ENCODE measurements around the gene COASY. TPM values are rescaled to one million over a fixed set of nuclear protein-coding genes. Genes with fewer than 3 reads are reported as not detected.

The COASY gene
- total RNA-seq, 1 donor = 22.0 TPM

DNA sequence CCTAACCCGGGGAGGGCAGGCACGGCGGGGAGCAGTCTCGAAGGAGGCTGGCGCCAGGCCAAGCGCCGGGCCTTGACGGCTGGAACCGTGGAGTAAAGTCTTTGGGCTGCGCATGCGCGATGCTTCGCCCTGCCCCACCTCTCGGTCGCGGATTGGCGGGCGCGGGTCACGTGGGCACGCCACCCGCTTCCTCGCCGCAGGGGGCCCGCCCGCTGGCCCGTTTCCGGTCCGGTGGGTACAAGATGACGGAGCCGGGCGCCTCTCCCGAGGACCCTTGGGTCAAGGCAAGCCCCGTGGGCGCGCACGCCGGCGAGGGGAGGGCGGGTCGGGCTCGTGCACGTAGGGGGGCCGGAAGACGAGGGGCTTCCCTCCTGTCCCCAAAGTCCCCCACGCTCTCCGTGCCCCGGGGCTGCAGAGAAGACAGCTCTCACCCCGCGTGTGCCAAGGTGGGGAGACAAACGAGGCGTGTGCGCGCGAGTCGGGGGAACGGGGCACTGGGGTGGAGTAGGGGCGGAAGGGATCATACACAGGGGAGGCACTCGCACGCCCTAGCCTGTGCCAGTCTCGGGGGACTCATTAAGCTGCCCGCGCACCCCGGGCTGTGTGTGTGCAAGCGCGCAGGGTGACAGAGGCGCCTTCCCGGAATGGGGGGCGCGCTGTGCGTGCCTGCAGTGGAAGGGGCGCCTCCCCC is 5.1 kb downstream of the COASY start, which contains the start of gene MLX:
MLX (plus strand) TSS at position 218 of the 691 bp plus-strand sequence; CDS start at position 243, 25 bp downstream.
- TF ChIP-seq, protein P1, sequence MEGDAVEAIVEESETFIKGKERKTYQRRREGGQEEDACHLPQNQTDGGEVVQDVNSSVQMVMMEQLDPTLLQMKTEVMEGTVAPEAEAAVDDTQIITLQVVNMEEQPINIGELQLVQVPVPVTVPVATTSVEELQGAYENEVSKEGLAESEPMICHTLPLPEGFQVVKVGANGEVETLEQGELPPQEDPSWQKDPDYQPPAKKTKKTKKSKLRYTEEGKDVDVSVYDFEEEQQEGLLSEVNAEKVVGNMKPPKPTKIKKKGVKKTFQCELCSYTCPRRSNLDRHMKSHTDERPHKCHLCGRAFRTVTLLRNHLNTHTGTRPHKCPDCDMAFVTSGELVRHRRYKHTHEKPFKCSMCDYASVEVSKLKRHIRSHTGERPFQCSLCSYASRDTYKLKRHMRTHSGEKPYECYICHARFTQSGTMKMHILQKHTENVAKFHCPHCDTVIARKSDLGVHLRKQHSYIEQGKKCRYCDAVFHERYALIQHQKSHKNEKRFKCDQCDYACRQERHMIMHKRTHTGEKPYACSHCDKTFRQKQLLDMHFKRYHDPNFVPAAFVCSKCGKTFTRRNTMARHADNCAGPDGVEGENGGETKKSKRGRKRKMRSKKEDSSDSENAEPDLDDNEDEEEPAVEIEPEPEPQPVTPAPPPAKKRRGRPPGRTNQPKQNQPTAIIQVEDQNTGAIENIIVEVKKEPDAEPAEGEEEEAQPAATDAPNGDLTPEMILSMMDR (IDR thresholded peaks at IDR 0.05; ENCODE audit: insufficient read depth, low read depth, low read length) = no peak
- H3K4me3 ChIP-seq (ENCODE audit: low read depth, low read length) = peak within 1 kb of the TSS; percentile 91
- peak; percentile 89 for DNase-seq (ENCODE audit: low read depth)

- TF ChIP-seq, protein P1 (IDR thresholded peaks at IDR 0.05; ENCODE audit: insufficient read depth, low read depth, low read length) = no peak
Measured at GRCh38 chr17:42568341-42569111, 6.6 kb downstream of the COASY start.

GRCh38 chr17:42571435-42572225 is 9.7 kb downstream of the COASY start:
- TF ChIP-seq, protein P1 (IDR thresholded peaks at IDR 0.05; ENCODE audit: insufficient read depth, low read depth, low read length) = no peak
- no peak for DNase-seq (ENCODE audit: low read depth)
- H3K4me3 ChIP-seq (ENCODE audit: low read depth, low read length) = no peak overlapping the region

More at GRCh38 chr17:42568341-42569111, 6.6 kb downstream of the COASY start:
- H3K4me3 ChIP-seq (ENCODE audit: low read depth, low read length) = no peak overlapping the region
- DNase-seq (ENCODE audit: low read depth) = no peak

DNA sequence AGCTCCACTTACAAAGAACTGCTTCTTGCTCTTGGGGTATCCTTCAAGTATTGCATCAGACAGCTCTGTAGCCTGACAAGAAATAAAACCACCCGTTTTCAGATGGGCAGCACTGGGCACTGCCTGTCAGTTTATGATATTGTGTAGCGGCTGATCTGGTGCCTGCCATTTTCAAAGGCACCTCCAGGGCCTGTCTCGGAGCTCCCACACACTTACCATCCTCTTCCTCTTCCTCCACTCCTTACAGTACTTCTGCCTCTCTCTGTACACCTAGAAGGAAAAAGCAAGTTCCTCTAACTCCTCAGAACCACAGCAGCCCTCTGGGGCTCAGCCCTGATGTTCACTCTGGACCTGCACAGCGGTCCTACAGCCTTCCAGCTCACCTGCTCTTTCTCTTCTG is 11.1 kb downstream of the COASY start:
- no peak for DNase-seq (ENCODE audit: low read depth)
- TF ChIP-seq, protein P1 (IDR thresholded peaks at IDR 0.05; ENCODE audit: insufficient read depth, low read depth, low read length) = no peak
- H3K4me3 ChIP-seq (ENCODE audit: low read depth, low read length) = no peak overlapping the region

DNA sequence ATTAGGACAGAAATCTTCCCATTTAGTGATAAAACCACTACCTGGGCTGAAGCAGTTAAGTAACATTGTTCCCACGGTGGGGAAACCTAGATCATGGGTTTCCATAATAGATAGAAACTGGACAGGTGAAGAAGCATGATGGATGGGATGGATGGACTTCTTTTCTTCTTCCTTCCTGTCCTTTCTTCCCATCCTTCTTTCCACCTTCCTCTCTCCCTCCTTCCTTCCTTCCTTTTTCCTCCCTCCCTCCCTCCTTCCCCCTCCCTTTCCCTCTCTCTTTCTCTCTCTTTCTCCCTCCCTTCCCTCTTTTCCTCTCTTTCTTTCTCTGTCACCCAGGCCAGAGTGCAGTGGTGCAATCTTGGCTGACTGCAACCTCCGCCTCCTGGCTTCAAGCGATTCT is 12.5 kb downstream of the COASY start:
- no peak for DNase-seq (ENCODE audit: low read depth)
- H3K4me3 ChIP-seq (ENCODE audit: low read depth, low read length) = no peak overlapping the region
- TF ChIP-seq, protein P1 (IDR thresholded peaks at IDR 0.05; ENCODE audit: insufficient read depth, low read depth, low read length) = no peak

DNA sequence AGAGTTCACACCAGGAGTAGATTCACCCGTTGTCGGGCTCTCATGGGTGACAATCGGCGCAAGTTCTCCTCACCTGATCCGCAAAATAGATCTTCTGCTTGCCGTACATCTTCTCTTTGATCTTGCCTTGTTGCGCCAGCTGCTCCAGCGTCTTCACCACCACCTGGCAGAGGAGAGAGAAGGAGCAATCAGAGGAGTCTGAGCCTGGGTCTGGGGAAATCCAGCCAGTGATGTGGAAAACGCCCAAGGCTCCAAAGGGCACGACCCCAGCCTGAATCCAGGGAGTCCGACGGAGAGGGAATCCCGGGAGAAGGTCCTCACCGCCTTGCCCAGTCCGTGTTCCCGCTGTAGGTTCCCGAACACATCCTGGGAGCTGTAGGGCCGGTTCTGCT is 15.2 kb downstream of the COASY start:
- TF ChIP-seq, protein P1 (IDR thresholded peaks at IDR 0.05; ENCODE audit: insufficient read depth, low read depth, low read length) = no peak
- DNase-seq (ENCODE audit: low read depth) = no peak
- H3K4me3 ChIP-seq (ENCODE audit: low read depth, low read length) = peak overlapping the region; percentile 83

Measured in fibroblast of villous mesenchyme (primary cell).